NCI-H1436 (cell line): Measurements from ENCODE around the gene RAPGEF4.
"Not testable (repeated sequence)": the region's sequence is repeated elsewhere in the genome, so short reads cannot be mapped to it uniquely, and the experiment has no call there.

Experiments used
- DNase-seq: peaks from one replicate; lab custom pipeline; 2025; lab: John Stamatoyannopoulos, UW

The RAPGEF4 gene

GRCh38 chr2:173037245-173038120 lies 301.8 kb downstream of the RAPGEF4 start:
- DNase-seq: no peak

GRCh38 chr2:173038257-173038656 lies 302.6 kb downstream of the RAPGEF4 start:
- DNase-seq: not testable (repeated sequence)

- DNase-seq: no peak
Observed at GRCh38 chr2:173040729-173041128, 305.1 kb downstream of the RAPGEF4 start.

DNA sequence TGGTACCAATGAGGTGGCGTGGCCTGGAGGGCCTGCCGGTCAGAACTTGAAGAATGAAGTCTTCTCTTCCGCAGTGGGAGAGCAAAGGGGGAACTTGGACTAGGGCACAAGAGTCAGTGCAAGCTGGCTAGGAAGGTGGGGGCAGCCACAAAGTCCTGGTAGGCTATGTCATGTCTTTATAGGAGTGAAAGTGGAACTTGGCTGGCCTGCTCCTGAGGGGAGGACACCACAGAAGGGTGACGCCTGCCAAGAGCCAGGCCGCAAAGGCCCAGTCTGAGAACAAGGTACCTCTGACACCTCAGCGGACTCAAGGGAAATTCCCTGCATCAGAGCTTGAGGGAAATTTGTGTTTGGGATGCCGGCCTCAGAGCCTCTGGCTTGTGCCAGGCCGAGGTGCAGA lies 307.8 kb downstream of the RAPGEF4 start:
- no peak for DNase-seq

- DNase-seq: no peak
Observed at GRCh38 chr2:173043897-173044519, 308.4 kb downstream of the RAPGEF4 start.

- no peak for DNase-seq
Observed at GRCh38 chr2:173044686-173045085, 309.0 kb downstream of the RAPGEF4 start.

DNA sequence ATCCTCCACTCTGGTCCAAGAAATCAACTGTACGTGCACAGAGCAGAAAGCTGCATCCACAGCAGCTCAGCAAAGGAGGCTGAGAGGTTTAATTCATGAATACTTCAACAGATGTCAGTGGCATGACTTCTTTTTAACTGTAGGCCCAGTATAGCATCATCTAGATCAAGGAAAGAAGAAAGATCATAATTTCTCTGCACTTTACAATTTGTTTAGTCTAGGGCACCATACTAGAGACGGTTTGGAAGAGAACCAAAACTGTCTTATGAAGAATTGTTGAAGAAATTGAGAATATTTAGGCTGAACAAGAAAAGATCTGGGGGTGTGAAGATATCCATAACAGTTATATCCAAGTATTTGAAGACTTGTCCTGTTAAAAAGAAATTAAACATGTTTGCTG lies 309.5 kb downstream of the RAPGEF4 start:
- DNase-seq: no peak

DNA sequence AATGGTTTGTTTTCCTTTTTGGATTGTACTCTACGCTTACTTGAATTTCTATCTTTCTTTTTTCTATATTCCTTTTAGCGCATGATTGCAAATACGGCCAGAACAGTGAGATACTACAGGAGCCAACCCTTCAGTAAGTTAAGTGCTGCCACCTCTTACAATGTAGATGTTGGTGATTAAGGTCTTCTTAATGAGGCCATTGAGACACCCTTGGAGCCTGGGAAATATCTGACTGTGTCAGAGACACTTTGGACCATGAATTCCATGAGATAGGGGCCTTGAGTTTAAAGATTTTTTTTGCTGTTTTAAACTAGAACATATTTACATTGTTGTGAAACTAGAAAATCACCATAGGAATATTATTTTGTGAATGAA lies 312.9 kb downstream of the RAPGEF4 start:
- no peak for DNase-seq

GRCh38 chr2:173048897-173049661 lies 313.4 kb downstream of the RAPGEF4 start:
- no peak for DNase-seq

- no peak for DNase-seq
Observed at GRCh38 chr2:173049831-173050230, 314.2 kb downstream of the RAPGEF4 start.

DNA sequence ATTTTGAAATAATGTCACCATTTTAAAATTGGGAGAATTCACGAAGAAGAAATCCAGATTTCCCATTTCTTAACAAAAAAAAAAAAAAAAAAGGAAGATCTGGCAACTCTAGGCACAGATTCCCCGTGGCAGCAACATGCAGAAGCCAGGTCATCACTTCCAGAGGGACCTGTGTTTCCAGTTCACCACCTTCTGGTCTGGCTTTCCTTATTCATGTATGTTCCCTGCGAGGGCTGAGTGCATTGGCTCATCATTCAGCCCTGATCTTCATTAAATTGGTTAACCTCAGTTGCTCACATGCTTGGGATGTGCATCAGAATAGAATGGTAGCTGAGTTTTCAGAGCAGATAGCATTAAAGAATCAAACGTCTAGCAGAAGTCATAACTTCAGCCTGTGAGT lies 315.0 kb downstream of the RAPGEF4 start:
- DNase-seq: no peak

DNA sequence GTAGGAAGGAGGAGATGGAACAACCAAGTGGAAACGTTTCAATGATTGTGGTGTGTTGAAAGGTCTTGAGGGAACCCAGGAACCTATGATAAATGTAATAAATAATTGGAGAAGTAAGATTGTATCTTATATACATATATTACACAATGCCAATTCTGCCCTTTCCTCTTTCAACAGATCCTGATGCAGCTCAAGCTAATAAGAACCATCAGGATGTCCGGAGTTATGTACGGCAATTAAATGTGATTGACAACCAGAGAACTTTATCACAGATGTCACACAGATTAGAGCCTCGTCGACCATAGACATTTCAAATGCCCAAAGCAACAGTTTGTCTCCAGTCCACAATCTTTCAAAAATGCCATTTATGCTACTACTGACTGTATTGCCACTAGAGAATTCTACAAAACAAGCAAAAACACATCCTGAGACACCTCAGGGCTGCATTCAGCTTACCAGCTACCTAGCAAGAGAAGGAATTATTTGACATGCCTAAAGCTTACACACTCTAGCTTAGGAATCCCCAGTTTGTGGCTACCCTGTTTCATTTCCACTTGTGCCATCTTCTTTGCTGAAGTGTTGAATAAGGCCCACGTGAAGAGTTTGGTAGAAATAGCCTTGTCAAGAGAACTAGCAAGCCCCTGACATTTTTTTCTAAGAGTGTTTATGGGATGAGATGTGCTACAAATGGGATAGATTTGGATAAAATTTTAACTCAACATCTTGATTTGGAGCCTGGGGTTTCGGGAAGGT lies 316.0 kb downstream of the RAPGEF4 start:
- DNase-seq: no peak

GRCh38 chr2:173053043-173053699 lies 317.5 kb downstream of the RAPGEF4 start:
- no peak for DNase-seq

- no peak for DNase-seq
Observed at GRCh38 chr2:173054466-173054865, 318.8 kb downstream of the RAPGEF4 start.

DNA sequence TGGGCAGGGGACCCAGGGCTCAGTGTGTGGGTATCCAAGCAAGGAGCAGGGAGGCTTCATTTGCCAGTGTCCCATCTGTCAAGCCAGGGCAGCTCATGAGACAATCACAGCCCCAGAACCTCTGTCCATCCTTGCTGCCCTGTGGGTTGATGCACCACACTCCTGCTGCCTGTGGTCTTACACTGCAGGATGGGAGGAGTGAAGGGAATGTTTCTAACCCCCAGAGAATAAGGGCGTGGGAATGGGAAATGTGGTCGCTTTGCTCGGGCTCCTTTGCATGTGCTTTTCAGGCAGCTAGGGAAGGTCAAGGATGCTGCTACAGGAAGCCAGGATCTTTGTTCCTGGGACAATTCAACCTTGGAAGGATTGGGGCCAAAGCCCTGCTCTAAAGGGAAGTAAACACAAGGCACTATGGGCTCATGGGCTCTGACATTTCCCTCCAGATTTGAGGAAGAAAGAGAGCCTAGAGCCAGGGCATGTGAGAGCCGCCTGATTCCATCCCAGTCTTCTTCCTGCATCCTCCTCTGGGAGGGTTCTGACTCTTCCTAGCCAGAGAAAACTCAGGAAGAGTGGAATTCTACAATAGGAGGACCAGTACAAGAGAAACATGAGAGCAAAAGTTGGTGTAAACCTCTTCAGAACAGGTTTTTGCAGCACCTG lies 321.2 kb downstream of the RAPGEF4 start:
- DNase-seq: no peak

DNA sequence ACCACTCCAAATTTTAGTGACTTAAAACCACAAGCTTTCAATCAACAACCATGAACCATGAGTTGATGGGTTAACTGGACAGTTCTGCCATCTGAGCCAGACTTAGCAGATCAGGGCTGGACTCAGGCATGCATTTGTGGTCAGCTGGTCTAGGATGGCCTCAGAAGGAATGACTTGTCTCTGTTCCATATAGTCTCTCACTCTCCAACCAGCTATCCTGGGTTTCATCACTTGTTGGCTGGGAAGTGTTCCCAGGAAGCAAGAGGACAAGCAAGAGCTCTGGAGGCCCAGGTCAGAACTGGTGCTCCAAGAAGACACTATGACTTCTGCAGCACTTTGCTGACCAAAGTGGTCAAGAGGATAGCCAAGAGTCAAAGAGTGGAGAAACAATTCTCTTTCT lies 322.5 kb downstream of the RAPGEF4 start:
- no peak for DNase-seq

DNA sequence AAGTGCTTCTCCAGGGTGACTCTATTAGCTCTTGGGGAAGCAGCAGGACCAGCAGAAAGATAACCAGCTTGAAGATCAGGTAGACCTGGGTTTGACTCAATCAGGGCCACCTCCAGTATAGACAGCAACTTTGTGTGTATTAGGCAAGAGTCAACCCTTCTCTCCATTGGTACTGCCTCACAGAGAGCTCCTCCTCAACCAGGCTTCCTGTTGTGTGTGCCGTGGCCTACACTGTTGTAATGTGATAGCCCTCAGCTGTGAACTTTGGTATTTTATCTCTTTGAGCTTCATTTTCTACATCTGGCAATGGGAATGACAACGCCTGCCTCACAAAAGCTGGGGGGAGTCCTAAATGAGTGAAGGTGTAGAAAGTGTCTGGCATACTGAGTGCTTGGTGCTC lies 323.0 kb downstream of the RAPGEF4 start:
- no peak for DNase-seq

GRCh38 chr2:173059292-173059691 lies 323.6 kb downstream of the RAPGEF4 start:
- no peak for DNase-seq

DNA sequence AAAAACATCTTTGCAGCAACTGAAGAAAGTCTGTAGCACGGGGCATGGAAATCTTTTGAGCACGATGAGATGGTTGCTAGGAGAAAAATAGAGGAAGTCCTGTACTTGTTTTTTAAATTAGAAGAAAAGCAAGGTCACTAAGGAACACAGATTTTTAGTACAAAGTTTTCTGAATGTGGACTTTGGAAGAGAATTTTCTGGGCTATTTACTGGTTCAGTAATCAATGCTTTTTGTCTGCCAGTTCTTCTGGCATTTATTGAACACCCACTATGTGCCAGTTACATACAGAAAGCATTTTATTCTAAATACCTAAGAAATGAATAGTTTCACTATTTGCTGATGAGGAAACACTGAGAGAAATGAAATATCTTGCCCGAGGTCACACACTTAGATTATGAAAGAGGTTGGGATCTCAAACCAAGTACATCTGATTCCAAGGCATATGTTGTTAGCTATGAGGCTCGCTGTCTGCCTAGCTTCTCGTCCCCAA lies 324.4 kb downstream of the RAPGEF4 start:
- DNase-seq: no peak

GRCh38 chr2:173062801-173063200 lies 327.2 kb downstream of the RAPGEF4 start:
- no peak for DNase-seq
